GM18867 (cell line): Measurements from ENCODE around the gene E2F4.

Experiments used
- ATAC-seq: cut with Tn5 transposase; IDR thresholded peaks from one replicate; pipeline ENCODE4 v1.9.1; 2021; ENCODE audit warnings: mild to moderate bottlenecking, moderate library complexity; ENCODE audit not compliant: unreplicated experiment

Gene E2F4

DNA sequence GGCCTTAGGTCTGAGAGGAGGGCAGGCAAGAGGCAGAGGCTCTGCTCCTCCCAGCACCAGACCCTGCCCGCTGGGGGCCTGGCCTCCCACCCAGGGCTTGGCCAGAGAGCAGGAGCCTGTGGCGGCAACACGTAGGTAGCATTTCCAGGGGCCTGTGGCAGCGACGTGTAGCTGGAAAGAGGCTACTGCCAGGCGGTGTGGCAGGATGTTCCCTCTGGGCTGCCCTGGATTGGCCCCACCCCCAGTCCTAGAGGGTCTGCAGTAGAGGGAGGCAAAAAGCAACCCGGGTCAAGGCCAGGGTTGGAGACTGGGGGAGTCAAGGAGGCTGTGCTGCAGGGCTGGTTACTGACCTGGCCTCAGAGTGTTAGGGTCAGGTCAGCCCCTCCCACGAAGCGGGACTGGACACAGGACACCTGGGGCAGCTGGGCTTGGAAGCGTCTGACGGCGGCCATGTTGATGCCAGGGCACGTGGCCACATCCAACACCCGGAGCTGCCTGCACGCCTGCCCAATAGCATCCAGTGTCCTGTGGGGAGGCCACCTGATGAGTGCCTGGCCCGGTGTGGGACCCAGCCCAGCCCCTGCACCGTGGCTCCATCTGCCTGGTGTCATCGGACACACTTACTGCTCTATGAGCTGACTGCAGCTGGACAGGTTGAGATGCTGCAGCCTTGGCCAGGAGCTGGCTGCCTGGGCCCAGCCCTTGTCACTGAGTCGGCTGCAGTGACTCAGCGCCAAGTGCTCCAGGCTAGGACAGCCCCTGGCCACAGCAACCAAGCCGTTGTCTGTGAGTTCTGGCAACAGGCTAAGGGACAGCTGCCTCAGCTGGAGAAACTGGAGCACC is 15.5 kb downstream of the E2F4 start:
- ATAC-seq: no peak

- no peak for ATAC-seq
Measured at GRCh38 chr16:67208154-67208896, 16.4 kb downstream of the E2F4 start.

- ATAC-seq: no peak
Measured at GRCh38 chr16:67209565-67209964, 17.6 kb downstream of the E2F4 start.

GRCh38 chr16:67210069-67210937 is 18.3 kb downstream of the E2F4 start:
- ATAC-seq: no peak

DNA sequence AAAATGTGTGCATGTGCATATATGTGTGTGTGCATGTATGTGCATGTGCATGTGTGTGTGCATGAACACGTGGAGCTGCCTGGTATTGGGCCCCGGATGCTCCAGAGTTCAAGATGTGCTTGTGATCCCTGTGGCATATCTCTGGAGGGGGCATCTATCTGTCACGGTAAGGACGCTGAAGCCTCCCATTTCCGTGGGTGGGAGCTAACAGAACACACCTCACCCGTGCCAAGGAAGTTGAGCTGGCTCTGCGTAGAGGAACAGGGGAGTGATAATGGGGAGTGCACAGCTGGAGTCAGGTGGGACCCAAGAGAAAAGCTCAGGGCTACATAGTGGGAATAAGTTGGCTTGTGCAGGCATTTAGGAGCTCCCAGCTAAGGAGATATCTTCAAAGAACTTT is 19.7 kb downstream of the E2F4 start:
- ATAC-seq: no peak

DNA sequence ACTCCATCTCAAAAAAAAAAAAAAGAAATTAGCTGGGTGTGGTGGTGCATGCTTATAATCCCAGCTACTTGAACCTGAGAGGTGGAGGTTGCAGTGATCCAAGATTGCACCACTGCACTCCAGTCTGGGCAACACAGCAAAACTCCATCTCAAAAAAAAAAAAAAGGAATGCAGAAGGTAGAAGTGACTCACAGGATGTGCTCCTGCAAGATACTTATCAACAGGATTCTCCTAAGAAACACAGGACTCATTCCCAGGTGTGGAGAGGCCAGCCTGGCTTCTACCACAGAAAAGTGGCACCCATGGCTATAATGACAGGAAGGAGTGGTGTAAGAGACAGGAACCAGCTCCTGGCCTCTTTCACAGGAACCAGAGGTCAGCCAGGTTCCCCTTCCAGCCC is 20.8 kb downstream of the E2F4 start:
- no peak for ATAC-seq

DNA sequence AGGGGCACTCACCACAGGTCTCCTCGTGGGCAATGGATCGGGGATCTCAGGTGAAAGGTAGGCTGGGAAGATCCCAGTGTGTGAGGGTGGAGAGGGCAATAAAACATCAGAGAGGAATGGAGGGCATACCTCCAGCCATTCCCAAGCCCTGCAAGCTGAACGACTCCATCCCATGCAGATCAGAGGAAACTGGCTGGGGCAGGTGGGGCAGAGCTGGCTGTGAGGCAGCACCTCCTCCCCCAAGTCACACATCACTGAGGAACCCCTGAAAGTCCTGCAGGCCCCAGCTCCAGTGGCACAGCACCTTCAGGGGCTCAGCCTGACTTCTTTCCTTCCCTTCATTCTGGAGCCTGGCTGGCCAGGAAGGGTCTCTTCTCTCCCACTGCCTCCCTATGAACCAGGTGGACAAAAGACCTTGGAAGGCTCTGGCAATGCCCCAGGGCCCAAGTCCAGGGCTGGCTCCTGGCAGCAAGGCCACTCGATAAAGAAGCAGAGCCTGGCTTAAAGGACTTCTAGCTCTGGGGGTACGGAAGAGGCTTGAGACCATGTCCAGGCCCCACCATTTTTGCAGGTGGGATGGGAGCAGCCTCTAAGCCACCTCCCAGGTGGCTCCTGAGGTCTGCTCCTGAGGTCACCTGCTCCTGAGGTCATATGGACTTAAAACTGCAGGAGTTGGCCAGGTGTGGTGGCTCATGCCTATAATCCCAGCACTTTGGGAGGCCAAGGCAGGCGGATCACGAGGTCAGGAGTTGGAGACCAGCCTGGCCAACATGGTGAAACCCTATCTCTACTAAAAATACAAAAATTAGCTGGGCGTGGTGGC is 21.5 kb downstream of the E2F4 start:
- ATAC-seq: no peak

DNA sequence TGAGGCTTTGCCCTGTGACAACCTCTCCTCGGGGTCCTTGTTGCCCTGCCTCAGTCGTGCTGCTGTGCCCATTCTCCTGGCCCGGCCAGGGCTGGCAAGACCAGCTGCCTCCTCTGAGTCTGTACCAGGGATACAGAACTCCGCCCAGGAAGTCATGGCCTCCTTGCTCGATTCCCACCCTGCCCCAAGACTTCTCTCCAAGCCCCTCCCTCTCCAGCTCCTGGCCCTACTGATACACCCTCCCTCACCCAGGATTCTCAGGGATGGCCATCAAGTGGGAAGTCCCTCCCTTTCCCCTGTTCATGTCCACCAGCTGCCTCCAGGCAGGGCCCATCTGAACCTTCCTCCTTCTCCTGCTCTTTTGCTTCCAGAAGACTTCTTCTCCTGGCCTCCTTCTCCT is 23.8 kb downstream of the E2F4 start:
- ATAC-seq: no peak

- no peak for ATAC-seq
Measured at GRCh38 chr16:67216612-67217490, 24.9 kb downstream of the E2F4 start.

DNA sequence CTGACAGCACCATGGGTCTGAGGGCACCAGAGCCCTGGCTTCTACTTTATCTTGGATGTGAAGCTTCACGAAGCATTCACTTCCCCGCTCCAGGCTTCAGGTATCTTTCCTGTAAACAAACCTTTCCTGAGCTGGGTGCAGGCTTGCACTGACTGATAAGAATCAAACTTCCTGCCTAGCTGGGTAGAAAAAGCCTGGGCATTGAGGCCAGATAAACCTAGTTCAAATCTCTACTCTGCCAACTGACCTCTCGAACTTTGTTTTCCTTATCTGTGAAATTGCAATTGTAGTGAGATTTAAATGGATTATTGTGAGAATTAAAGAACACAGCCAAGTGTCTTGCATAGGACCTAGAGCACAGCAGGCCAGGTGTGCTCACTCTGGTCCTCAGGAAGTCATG is 32.0 kb downstream of the E2F4 start:
- ATAC-seq: no peak

DNA sequence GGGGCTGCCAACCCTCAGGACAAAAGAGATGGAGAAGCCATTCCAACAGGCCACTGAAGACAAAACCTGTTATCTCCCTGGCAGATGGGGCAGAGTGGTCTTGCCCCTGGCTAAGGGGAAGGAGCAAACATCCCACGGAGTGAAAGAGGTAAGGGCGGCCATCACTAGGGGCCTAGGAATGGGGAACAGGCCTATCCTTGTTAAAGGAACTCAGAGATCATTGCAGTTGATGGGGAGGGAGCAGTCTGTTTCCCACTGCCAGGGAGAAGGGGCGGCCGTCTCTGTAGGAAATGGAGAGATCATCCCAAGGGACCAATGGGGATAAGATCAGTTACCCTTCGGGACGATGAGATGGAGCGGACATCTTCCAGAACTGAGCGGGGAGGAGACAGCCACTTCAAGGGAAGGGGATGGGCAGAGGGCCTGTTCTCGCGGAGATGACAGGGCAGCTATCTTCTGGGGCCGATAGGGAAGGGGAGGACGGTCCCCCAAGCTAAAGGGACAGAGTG is 34.4 kb downstream of the E2F4 start:
- ATAC-seq: no peak

DNA sequence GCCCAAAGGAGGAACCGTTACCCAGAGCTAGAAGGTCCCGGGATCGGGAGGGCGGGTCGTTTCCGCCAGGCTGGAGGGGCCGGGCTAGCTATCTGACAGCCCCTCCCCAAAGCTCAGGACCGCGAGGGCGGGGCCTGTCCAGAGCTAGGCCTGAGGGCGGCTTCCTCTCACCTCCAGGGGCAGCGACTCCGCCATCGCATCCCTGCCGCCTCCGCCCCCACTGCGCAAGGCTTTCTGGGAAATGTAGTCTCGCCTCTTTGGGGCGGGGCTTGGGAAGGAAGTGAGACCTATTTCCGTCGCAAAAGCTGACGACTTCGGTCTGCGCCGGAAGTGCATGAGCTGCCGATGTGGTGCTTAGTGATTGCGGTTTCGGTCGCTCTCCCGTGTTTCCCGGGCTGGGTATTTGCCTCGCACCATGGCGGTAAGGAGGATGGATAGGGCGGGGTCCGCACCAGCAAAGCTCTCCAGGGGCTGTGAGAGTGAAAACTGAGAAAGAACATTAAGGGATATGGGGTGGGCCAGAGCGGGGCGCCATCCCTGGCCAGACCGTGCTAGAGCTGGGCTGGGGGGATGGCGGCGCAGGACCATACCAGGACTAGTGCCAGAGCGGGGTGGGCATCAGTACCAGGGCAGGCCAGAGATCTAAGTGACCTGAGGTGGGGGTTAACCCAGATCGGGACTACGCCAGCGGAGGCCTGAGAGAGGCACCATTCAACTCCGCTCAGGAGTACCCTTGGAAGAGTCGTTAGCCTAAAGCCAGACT is 35.0 kb downstream of the E2F4 start, which contains the start of gene TMEM208:
Gene TMEM208 (plus strand): TSS at position 327 of the 763 bp plus-strand sequence. CDS start 89 bp downstream, at position 416.
- peak; percentile 93 for ATAC-seq

DNA sequence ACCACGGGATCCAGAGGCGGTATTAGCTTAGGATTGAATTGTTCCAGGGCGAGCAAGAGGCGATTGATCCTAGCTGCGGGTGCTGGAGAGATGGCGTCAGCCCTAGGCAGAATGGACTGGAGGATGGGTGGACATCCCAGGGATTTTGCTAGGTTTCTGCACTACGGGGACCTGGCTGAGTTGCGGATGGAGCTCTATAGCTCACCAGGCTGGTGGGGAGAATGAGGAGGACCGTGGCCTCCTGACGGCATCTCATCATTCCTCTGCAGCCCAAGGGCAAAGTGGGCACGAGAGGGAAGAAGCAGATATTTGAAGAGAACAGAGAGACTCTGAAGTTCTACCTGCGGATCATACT is 35.6 kb downstream of the E2F4 start:
- ATAC-seq: no peak

DNA sequence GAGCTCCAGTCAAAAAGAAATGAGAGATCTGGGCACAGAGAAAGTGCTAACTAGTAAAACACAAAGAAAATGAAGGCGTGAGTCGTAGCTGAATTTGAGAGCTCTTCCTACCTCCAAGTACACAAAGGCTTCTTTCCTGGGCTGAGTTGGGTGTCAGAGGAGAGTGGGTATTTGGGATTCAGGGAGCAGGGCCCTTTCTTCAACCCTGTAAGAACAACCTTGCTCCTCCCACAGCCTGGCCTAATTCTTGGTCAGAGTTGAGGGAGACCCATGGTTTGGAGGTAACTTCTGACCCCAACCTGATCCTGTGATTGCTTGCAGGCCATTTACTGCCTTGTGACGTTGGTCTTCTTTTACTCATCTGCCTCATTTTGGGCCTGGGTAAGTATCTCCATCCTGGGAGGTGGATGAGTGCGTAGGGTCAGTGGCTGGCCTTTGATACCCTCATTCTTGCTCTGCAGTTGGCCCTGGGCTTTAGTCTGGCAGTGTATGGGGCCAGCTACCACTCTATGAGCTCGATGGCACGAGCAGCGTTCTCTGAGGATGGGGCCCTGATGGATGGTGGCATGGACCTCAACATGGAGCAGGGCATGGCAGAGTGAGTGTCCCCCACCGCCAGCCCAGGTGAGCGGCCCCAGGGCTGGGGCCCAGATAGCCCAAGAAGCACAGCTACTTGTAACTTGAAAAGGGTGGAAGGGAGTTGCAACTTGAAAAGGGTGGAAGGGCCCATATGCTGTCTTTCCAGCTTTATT is 36.3 kb downstream of the E2F4 start:
- ATAC-seq: no peak

- ATAC-seq: no peak
Measured at GRCh38 chr16:67228905-67229304, 37.0 kb downstream of the E2F4 start.

DNA sequence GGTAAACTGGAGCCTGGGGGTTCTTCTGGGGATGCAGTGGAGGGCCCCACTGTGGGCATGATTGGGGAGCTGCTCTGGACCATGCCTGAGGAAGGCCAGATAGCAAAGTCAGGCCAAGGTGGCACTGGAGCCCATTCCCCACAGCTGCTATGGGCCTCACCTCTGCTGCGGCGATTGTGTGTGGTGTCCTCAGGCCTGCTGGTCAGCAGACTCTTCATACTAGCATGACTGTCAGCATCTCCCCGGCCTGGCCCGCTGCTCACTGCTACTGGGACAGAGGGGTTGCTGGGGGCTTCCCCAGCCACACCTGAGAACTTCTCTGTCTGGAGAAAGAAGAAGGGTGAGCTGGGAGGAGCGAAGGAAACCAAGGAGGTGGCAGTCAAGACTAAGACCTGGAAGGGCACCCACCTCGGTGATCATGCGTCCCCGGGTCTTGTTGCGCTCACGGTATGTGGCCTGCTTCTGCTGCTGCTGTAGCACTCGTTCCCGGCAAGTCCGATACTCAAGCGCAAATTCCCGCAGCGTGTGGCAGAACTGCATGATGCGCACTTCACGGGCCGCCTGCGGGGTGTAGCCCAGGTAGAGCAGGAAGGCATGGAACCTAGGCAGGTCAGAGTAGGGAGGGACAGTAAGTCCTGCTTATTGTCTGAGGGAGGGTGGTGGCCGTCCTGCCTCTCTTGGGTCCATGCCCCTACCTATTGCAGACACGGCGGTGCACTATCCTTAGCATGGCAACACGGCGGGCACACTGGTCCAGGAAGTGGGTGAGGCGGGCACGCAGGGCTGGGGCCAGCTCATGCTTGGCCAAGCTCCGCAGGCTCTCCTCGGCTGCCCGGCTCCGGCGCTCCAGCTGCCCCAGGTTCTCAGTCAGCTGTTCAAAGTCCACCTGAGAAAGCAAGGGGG is 38.2 kb downstream of the E2F4 start:
- ATAC-seq: no peak
